CD4-positive, alpha-beta T cell treated with Interleukin-15 for 4 hours (primary cell): ENCODE results near the gene RHBG.
"Not testable (repeated sequence)": the region's sequence is repeated elsewhere in the genome, so short reads cannot be mapped to it uniquely, and the experiment has no call there.

Experiments used
- DNase-seq: peaks from one replicate; pipeline ENCODE4 v3.0.0-alpha.2; 2020; ENCODE audit warnings: low spot score

The RHBG gene

DNA sequence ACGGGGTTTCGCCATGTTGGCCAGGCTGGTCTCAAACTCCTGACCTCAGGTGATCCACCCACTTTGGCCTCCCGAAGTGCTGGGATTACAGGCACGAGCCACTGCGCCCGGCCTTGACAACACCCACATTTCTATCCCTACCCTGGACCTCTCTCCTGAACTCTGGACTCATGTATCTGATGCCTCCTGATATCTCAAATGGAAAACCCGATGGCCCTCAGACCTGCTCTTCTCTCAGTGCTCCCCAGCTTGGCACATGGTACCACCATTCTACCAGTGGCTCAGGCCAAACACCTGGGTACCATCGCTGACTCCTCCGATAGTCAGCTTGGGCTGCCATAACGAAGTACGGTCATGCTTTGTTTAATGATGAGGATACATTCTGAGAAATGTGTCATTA lies 8.5 kb upstream of the RHBG start:
- no peak for DNase-seq

DNA sequence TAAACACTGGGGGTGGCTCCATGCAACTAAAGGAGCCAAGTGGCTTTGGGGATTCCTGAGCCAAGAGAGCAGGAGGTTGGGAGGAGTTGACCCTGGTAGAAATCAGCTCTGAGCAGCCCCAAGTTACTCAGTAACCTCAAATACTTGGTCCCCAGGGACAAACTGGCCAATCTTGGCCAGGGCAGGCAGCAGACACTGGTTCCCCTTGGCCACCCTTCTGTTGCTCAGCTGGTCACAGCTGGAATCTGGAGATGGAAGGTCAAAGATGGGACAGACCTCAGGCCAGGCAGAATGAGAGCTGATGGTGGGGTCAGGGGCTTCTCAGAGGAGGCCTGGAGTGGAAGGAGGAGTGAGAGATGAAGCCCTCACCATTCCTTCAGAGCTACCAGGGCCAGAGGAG lies 3.3 kb upstream of the RHBG start:
- DNase-seq: no peak

DNA sequence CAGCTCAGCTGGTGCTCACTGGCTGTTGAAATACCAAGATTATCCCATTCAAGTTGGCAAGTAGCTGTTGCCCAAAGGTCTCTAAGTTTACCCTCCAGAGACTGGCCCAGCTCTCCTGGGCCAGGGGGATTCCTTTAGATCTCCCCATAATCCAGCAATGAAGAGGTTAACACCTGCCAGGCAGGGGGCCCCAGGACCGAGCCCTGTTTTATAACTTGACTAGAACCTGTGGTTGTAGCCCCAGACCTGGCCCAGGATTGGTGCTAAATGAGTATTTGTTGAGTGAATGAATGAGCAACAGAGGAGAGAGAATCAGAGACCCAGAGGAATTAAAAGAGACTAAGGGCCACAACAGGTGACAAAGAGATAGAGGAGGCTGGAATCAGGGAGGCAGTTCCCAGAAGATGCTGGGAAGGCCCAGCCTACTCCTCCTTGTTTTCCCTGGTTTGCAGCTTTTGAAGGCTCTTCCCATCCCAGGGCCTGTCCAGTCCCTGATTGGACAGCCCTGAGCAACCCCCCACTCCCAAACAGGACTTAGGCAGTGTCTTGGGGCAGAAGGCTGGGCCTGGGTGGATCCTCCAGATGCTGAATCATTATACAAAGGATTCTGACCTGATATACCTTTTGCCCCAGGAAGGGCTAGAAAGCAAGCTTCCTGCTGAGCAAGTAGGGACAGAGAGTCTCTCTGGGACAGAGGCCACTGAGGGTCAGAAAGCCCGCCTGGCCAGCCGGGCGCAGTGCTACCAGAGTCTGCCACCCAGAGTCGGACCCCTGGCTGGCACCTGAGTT lies 2.4 kb upstream of the RHBG start:
- DNase-seq: no peak

DNA sequence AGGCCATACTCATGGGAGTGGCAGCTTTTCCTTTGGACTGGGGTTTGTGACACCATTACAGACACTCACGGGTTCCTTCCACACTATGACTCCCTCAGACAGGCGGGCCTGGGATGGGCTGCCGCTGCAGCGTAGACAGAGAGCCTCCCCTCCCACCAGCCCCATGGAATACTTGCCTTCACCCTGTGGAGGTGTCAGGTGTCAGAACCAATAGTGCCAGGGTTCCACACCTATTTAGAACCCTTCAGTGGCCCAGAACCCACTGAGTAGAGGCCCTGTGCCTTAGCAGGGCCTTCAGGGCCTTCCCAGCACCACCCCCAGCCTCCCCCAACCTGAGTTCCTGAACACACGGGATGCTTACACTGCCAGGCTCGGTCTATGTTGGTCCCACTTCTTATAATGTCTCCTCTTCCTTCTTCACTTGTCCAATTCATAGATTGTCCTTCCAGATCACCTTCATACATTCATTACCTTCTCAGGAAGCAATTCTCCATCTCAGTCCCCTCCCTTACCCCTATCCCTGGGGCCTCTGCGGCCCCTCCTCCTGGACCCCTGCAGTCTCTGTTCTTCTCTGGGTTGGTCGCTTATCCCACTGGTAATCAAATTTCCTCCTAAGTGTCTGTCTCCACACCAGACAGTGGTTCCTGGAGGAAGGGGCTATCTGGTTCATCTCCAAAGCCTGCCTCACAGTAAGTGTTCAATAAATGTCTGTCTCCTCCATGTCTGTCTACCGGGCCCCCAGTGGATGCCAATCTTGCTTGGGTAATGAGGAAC lies 1.4 kb upstream of the RHBG start:
- no peak for DNase-seq

DNA sequence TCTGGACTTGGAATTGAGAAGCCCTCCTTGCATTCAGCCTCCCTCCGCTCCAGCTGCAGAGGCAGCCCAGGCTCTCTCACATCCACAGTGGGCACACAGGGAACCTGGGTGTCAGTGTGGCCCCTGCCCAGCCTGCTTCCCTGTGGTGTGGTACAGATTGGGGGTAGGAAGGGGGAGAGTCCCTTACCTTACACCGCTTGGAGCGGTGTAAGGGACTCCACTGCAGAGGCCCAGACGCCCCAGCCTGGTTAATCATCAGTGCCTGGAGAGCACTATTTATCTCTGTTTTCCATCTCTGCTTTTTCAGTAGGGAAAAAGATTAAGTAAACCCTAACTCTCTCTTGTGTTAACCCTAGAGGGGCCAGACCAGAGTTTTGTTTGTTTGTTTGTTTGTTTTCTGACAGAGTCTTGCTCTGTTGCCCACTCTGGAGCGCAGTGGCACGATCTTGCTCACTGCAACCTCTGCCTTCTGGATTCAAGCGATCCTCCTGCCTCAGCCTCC lies 803 bp upstream of the RHBG start:
- no peak for DNase-seq

DNA sequence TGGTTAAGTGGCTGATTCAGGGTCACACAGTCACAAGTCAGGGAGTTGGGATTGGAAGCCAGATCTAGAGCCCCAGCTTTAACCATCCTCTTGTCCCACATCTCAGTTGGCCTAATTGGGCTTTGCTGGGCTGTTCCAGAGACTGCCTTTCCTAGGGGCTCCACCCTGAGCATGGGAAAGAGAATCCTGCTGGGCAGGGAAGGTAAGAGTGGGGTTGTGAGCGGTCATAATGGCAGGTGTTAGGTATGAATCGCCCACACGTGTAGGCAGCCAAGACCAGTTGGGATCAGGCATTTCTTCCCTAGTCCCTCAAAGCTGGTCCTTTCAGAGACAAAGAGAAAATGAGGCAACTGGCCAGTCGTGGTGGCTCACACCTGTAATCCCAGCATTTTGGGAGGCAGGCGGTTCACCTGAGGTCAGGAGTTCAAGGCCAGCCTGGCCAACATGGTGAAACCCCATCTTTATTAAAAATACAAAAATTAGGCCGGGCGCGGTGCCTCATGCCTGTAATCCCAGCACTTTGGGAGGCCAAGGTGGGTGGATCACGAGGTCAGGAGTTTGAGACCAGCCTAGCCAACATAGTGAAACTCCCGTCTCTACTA lies 775 bp downstream of the RHBG start:
- DNase-seq: not testable (repeated sequence)

DNA sequence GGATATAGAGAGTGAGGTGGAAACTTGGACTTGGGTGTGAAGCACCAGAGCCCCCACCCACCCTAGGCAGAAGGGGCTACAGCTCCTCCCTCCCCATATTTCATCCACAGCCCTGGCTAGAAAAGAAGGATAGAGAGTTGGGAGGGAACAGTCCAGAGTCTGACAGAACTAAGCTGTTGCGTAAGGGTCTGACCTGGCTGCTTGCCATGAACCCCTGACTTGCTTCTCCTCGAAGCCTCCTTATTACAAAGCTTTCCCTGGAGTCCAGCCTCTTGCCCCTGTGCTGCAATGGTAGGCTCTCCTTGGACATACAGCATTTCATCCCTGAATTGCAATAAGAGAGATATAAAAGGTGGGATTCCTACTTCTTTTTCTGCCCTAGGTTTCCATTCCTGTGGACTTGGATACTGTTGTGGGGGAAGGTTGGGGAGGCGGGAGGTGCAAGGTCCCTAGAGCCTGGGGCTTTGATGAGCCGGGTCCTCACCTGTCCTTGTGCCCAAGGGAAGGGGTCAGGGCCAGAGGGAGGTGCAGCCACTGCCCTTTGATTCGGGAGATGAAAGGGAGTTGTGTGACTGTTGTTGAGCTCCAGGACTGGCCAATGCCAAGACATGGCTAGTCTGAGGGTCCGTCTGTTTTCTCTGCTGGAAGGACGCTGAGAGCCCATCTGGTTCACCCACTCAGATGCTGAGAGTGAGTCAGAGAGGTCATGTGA lies 2.7 kb downstream of the RHBG start:
- no peak for DNase-seq

DNA sequence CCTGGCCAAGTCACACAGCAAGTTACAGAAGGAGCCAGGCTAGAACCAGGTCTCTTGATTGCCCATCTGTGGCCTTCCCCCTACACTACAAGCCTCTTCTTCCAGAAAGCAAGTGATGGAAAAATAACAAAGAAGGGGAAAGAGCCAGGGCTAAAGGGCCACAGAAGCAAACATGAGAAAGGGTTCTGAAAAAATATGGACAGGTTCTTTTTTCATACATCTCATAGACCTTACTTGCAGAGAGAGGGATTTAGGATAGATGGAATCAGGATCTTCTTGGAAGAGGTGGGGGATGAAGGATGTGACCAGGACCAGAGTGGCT lies 3.2 kb downstream of the RHBG start:
- DNase-seq: no peak

DNA sequence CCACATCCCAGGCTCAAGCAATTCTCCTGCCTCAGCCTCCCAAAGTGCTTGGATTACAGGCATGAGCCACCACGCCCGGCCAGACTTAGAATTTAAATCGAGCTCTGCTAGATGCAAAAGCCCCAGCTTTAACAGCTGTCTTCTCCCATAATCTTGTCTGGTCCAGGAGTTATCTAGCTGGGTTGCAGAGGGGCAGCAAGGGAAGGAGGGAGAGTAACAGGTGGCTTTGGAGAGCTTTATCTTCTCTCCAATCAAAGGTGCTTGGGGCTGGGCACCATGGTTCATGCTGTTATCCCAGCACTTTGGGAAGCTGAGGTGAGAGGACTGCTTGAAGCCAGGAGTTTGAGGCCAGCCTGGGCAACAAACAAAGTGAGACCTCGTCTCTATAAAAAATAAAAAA lies 3.9 kb downstream of the RHBG start:
- DNase-seq: no peak

DNA sequence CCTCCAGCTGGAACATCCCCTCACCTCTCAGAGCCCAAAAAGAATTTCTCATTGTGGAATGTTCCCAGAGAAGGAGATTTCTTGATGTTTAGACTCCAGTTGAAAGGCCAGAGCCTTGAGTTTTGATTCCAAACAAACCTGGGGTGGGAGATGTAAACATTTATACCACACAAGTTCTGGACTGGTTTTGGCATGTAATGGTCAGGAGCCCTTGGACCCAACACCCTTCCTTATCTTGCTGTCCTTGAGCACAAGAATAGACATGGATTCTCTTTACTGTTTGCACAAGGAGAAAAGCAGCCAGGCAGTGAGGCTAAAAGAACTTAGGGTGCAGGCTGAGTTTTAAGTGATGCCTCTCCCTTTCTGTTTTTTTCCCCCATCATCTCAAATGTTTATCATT lies 4.5 kb downstream of the RHBG start:
- no peak for DNase-seq

DNA sequence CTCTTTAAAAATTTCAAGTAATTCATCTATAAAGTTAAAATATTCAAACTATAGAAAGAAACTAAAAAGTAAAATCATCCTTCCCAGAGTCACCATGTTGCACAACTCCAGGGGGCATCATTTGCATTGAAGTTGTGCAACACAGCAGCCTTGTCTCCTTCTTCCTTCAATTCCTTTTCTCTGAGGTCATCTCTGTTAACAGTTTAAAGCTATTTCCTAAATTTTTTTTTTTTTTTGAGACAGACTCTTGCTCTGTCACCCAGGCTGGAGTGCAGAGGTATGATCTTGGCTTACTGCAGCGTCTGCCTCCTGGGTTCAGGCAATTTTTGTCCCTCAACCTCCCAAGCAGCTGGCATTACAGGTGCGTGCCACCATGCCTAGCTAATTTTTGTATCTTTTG lies 7.1 kb downstream of the RHBG start:
- DNase-seq: no peak

DNA sequence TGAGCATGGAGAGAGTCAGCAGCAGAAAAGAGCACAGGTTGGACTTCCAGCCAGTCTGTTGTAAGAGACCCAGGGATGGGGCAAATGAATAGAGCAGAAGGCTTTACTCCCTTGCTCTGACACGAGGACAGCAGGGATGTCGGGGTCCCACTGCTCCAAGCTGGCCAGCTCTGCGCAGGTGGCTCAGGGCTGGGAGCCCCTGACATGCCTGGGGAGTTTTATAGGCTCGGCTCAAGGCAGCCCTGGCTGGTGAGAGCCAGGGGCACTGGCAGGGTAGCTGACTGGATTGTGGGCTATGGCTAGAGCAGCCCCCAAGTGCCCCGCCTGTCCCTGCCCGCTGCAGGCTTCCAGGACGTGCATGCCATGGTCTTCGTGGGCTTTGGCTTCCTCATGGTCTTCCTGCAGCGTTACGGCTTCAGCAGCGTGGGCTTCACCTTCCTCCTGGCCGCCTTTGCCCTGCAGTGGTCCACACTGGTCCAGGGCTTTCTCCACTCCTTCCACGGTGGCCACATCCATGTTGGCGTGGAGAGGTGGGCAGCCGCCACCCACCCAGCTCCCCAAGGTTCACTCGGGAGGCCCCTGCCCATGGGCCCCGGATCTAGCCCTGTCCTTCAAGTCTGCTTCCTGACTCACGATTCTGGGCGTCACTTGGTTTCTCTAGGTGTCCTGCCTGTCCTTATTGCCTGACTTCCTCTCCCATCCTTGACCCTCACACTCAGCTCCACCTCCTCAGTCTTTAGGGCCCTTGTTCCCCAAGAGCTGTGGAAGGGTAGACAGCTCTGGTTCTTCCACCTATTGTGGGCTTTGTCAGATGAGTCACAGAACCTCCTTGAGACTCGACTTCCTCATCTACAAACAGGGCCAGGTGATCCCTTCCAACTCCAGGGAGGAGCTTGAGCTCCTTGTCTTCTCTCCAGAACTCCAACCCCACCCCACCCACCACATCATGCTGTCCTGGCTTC lies 8.2 kb downstream of the RHBG start:
- no peak for DNase-seq

DNA sequence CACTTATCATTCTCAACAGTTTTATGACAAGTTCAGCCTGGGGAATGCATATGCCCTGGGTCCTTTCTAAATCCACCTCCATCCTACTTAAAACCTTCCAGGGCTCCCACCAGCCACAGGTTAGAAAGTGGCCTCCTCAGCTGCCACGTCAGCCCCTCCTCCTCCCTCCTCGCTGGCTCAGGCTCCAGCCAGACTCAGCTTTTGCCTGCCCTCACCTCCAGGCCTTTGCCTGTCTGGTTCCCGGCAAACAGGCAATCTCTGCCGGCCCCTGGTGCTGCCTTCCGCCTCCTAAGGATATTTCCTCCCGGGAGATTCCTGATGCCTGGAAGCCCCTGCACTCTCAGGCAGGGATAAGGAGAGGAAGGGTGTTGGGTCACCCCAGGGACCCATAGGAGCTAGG lies 9.5 kb downstream of the RHBG start:
- DNase-seq: no peak

DNA sequence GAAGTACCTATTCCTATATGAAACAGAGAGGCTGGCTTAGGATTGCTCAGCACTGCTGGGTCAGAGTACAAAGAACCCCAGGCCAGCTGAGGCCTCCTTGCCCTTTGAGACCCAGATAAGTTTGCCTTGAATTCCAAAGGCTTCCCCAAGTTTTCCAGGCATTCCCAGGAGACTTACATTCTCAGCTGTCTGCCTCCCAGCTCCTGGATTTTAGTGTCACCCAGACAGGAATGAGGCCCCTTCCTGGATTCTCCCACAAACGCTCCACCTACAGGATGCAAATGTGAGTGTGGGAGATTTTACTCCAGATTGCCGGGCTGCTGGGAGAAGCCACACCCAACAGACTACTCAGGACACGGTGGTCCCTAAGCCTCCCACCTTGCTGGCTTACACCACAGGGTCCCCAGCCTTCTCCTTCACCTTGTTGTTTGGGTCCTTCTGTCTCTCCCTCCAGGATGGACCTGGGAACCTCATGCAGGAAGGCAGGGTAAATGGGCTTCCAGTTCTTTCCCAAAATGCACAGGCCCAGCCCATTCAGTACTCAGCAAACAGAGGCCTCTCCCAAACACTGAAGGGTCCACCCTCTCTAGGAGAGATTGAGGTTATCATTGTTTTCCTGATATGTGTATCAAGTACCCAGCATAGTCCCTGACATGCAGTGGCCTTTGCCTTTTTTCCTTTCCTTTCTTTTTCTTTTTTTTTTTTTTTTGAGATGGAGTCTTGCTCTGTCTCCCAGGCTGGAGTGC lies 10.6 kb downstream of the RHBG start:
- DNase-seq: no peak

DNA sequence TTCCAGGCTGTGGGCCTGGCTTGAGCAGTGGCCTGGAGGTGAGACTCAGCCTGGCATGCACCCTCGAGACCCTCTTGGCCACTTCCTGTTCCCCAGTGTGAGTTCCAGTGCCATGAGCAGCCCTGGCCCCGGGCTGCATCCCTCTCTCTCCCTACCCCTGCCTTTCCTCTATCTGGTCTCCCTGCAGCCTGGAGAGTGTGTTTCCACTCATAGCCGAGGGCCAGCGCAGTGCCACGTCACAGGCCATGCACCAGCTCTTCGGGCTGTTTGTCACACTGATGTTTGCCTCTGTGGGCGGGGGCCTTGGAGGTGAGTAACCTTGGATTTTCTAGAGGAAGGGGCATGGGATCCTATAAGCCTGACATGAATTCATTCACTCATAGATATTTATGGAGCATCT lies 13.6 kb downstream of the RHBG start:
- no peak for DNase-seq

DNA sequence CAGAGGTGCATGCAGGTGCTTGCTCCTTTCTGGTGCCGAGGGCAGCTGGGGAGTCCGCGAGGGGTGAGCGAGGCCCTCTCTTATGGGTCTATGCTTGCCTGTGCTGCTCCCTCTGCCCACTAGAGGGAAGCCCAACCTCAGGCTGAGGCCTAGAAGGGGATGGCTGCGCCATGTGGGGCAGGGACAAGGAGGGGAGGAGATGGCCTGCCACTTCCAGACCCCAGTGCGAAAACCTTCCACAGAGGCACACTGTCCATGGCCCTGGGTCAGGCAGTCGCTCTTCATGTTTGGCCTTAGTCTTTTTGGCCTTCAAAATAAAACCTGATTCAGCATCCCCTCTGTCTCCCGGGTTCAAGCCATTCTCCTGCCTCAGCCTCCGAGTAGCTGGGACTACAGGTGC lies 14.0 kb downstream of the RHBG start:
- peak; percentile 62 for DNase-seq

DNA sequence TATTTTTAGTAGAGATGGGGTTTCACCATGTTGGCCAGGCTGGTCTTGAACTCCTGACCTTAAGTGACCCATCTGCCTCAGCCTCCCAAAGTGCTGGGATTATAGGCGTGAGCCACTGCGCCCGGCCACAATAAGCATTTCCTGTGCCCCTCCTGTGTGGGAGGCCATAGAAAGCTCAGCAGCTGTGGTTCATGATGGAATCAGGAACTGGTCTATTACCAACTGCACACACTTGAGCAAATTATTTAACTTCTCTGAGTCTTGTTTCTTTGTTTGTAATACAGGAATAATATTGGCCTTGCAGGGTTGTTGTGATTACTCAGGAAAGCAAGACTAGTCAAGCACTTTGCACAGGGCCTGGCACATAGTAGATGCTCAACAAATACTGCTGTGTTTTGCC lies 15.0 kb downstream of the RHBG start:
- no peak for DNase-seq

DNA sequence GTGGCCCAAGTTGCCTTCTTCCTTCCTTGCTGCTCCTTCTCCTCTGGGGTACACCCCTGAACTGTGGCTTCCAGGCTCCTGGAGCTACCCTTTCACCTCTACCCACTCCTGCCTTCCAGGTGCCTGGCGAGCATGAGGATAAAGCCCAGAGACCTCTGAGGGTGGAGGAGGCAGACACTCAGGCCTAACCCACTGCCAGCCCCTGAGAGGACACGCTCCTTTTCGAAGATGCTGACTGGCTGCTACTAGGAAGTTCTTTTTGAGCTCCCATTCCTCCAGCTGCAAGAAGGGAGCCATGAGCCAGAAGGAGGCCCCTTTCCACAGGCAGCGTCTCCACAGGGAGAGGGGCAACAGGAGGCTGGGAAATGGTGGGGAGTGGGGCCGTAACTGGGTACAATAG lies 15.6 kb downstream of the RHBG start:
- DNase-seq: no peak

DNA sequence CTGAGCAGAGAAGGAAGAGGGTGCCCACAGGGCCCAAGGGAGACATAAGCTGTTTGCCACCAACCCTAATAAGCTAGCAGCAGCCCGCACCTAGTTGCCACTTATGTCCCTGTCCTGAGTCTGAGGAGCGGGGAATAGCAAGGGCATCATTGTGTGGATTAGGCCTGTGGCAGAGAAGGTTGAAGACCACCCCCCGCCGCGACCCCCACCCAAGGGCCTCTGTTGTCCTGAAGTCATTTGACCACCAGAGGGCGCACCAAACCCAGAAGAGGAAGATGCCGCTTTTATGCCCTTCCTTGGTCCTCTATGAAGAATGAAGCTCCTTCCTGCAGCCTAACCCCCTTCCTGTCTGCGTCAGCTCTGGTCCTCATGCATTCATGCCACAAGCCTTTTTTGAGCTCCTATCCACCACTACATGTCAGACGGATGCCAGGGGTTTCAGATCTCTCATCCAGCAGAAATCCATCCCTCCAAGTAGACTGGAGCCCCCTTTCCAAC lies 16.6 kb downstream of the RHBG start:
- peak; percentile 73 for DNase-seq

DNA sequence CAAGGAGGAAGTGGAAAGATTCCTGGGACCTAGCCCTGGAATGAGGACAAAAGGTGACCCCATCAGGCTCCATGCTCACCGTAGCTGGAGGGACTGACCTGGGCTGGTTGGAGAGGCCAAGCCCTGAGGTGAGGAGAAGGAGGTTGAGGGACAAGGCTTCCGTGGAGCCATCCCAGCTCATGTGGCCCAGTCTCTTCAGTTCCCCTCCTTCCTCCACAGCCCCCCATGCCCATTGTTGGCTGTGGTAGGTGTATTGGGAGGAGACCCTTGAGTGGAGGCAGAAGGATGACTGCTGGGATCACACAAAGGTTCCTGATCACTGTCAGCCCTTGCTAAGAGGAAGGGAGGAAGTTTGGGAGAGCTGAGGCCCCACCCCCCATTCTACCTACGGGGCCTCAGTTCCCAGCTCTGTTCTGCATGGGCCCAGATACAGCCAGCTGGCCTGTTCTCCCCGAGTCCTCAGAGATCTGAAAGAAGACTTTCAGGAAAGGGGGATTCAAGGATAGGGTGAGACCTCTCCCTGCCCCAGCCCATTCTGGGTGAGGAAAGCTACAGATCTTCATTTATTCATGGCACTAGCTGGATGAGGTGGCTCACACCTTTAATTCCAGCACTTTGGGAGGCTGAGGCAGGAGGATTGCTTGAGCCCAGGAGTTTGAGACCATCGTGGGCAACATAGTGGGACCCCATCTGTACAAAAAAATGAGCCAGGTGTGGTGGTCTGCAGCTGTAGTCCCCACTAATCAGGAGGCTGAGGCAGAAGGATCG lies 17.3 kb downstream of the RHBG start:
- no peak for DNase-seq
